PFSK-1 (cell line): ENCODE measurements around the gene SLC1A6.

Source experiments
- POLR2AphosphoS5 ChIP-seq: IDR thresholded peaks from 2 replicates; pipeline ENCODE4 v1.6.1; 2012; ENCODE audit warnings: low read depth, mild to moderate bottlenecking, control low read depth, low read length, moderate library complexity
- SIN3A ChIP-seq: IDR thresholded peaks from 2 replicates; pipeline ENCODE4 v1.6.1; 2012; ENCODE audit warnings: mild to moderate bottlenecking, low read length, moderate library complexity, borderline replicate concordance; ENCODE audit not compliant: insufficient read depth
- TF ChIP-seq, protein P1 (sequence below), 2 experiments: IDR thresholded peaks; 2 replicates each; pipeline versions ENCODE4 v1.6.1 to v1.8.0; 2011 to 2012; ENCODE audit warnings: low read depth in 2 of 2, low read length in 2 of 2, control low read depth in 1 of 2, inconsistent platforms in 1 of 2, mild to moderate bottlenecking in 1 of 2, moderate library complexity in 1 of 2; ENCODE audit not compliant: insufficient read depth in 1 of 2

- TF ChIP-seq, protein P1, sequence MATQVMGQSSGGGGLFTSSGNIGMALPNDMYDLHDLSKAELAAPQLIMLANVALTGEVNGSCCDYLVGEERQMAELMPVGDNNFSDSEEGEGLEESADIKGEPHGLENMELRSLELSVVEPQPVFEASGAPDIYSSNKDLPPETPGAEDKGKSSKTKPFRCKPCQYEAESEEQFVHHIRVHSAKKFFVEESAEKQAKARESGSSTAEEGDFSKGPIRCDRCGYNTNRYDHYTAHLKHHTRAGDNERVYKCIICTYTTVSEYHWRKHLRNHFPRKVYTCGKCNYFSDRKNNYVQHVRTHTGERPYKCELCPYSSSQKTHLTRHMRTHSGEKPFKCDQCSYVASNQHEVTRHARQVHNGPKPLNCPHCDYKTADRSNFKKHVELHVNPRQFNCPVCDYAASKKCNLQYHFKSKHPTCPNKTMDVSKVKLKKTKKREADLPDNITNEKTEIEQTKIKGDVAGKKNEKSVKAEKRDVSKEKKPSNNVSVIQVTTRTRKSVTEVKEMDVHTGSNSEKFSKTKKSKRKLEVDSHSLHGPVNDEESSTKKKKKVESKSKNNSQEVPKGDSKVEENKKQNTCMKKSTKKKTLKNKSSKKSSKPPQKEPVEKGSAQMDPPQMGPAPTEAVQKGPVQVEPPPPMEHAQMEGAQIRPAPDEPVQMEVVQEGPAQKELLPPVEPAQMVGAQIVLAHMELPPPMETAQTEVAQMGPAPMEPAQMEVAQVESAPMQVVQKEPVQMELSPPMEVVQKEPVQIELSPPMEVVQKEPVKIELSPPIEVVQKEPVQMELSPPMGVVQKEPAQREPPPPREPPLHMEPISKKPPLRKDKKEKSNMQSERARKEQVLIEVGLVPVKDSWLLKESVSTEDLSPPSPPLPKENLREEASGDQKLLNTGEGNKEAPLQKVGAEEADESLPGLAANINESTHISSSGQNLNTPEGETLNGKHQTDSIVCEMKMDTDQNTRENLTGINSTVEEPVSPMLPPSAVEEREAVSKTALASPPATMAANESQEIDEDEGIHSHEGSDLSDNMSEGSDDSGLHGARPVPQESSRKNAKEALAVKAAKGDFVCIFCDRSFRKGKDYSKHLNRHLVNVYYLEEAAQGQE (IDR thresholded peaks at IDR 0.05; ENCODE audit: insufficient read depth in 1 of 2, low read depth in 2 of 2, low read length in 2 of 2) = no peak
- TF ChIP-seq SIN3A = no peak
- TF ChIP-seq POLR2AphosphoS5 = no peak
Observed at GRCh38 chr19:14906711-14907110, 73.0 kb downstream of the SLC1A6 start.
